GM19468 (cell line): ENCODE data around the gene USP40.

ENCODE experiments used
- ATAC-seq: cut with Tn5 transposase; IDR thresholded peaks from one replicate; pipeline ENCODE4 v1.9.1; 2021; ENCODE audit warnings: mild to moderate bottlenecking, moderate library complexity, moderate number of reproducible peaks; ENCODE audit not compliant: unreplicated experiment; ENCODE audit errors: extremely low read depth

Gene USP40

DNA sequence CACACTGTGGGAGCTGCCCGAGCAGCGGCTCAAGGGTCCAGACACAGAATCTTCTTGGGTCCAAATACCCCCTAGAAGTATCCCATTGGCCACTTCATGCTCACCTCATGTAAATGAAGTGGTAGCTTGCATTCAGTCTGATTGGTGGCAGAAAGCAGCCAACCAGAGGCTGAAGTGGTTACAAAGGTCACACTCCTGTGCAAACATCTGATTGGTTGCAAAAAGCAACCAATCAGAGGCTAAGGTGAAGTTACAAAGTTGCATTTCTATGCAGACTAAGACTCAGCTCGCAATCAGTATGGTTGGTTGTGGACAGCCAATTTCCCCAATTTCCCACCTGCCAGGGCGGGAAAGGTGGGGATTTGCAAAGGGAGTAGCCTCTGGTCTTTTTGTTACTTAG is 118.0 kb downstream of the USP40 start:
- ATAC-seq: no peak

- ATAC-seq: no peak
Observed at GRCh38 chr2:233448220-233448559, 118.4 kb downstream of the USP40 start.

GRCh38 chr2:233447506-233448219 is 118.9 kb downstream of the USP40 start:
- no peak for ATAC-seq

GRCh38 chr2:233446606-233447305 is 119.8 kb downstream of the USP40 start:
- ATAC-seq: no peak

- no peak for ATAC-seq
Observed at GRCh38 chr2:233446121-233446520, 120.5 kb downstream of the USP40 start.

DNA sequence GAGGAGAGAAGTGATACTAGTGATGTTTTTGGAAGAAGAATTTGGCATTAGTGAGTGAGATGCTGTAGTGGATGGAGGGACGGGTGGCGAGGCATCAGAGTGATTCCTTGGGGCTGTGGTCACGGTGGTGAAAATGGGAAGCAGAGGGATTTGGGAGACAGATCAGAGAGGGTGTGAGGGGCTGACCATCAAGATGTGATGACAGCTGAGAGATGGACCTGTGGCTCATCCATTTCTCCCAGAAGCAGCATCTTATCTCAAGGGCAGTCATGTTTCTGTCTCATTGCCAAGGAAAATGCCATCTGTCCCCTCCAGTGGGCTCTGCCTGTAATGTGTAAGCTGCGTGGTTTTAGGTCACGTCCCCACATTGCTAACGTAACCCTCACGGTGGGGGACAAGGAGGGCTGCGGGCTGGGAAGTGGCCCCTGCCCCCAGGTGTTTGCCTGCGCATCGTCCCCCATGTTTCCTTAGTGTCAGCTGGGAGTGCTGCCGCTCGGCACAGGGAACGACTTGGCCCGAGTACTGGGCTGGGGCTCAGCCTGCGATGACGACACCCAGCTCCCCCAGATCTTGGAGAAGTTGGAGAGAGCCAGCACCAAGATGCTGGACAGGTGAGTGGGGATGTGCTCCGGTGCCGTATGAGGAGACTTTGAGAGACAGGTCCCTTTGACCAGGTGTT is 121.3 kb downstream of the USP40 start:
- ATAC-seq: no peak

DNA sequence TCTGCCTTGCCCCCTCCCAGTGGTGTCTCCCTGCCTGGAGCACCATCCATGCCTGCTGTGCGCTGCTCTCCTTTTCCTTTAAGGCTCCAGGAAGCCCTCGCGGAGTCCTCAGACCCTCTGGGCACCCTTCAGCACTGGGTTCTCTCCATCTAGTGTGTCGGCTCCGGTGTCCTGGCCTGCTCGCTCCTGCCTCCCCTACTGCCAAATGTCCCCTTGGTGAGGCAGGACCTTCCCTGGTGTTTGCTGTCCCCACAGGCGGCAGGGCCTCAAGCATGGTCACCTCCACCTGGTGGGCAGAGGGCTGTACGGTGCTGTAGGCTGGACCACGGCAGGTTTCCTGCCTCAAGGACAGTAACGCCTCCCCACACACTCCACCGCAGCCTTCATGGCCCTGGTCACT is 122.1 kb downstream of the USP40 start:
- no peak for ATAC-seq

DNA sequence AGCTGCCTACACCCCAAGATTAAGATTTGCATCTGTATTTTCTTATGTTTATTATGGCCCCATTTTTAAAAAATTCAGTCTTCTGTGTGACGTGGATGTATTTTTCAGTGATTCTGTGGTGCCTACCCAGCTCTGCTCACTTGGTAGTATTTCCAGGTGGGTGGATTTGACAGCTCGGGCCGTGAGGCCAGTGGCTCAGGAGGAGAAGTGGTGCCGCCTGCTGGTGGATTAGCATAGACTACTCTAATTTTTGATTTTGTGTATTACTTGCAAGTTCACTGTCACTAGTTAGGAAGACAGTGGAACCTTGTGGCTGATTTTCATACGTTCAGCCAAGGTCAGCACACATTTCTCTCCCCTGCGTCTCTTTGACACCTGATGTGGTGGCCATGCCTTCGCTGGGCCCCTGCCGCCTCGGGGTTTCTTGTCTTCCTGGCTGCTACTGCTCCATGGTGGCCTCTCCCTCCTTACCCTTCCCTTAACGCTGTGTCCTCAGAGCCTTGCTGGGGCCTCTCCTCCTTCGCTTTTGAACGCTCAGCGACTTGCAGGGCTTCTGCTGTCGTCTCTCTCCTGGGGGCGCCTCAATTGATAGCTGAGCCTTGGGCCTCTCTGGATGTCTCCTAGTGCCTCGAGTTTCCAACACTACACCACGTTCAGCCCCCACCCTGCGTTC is 122.9 kb downstream of the USP40 start:
- ATAC-seq: no peak

DNA sequence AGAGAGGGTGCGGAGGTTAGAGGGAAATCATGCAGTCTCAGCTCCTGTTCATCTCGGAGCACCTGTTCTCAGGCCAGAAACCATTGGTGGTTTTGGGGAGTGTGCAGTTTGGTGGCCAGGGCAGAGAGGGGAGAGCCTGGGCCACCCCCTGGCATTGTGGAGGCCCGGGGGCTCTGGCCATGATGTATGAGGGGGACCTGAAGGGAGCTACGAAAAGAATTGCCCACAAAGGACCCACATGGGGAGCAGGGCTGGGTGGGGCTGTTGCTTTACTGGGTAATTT is 124.6 kb downstream of the USP40 start:
- ATAC-seq: no peak

DNA sequence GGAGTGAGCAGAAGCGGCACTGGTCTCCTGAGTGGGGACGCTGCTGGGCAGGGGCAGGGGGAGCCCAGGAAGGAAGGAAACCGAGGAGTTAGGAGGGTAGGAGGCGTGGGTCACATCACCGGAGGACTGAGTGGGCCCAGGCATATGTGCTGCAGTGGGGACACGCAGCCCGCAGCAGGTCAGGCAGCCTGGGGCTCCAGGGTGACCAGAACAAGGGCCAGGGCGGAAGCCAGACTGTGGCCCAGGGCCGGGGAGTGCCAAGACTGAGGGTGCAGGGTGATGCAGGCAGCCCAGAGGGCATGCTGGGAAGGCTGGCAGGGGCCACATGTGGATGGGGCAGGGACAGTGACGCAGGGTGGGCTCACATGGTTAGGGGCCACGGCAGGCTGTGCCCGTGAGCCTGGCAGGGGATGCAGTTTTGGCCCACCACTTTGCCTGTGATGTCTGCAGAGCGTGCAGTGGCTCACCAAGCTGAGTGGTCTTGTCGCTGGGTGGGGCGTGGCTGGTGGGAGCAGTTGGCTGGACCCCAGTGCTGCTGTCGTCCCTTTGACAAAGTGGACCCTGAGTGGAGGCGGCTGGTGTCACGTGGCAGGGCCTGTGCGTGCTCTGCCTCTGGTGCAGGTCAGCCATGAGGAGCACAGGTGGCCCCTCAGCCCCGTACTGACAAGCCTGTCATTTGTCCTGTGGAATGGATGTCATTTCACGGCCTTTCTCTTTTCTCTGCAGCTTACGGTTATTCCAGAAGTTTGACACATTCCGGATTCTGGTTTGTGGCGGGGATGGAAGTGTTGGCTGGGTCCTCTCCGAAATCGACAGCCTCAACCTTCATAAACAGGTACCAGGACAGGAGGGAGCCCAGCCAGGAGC is 125.2 kb downstream of the USP40 start:
- ATAC-seq: no peak

GRCh38 chr2:233440714-233441113 is 125.9 kb downstream of the USP40 start:
- no peak for ATAC-seq

DNA sequence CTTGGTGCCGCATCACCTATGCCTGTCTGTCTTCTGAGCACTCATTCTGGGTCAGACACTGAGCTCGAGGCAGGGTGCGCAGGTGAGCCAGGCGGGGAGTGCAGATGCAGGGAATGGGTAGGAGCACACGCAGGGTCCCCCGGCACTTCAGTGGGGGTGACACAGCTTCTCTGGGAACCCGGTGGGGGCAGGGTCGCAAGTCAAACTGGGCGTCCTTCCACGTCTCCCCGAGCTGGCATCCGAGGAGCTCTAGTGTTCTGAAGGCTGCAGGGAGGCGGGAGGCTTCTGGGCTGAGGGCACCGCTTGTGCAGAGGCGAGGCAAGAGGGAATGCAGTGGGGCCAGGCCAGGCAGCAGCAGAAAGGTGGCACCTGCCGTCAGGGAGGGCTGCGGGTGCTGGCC is 126.3 kb downstream of the USP40 start:
- no peak for ATAC-seq

DNA sequence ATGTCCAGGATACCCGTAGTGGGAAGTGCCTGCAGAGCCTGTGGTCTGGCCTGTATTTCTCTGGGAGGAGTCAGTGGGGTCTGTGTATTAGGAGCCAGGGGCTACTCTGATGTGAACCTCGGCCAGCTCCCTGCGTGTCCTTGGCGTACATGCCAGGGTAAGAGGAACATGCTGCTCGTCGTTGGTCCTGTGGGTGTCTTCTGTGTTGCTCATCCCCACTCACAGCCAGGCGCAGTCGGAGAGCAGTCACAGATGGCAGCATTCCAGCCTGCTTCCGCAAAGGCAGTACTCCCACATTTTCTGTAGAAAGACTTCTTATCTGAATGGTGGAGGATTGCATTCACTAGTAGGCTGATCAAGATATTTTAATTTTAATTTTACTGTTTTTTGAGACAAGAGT is 127.4 kb downstream of the USP40 start:
- no peak for ATAC-seq

DNA sequence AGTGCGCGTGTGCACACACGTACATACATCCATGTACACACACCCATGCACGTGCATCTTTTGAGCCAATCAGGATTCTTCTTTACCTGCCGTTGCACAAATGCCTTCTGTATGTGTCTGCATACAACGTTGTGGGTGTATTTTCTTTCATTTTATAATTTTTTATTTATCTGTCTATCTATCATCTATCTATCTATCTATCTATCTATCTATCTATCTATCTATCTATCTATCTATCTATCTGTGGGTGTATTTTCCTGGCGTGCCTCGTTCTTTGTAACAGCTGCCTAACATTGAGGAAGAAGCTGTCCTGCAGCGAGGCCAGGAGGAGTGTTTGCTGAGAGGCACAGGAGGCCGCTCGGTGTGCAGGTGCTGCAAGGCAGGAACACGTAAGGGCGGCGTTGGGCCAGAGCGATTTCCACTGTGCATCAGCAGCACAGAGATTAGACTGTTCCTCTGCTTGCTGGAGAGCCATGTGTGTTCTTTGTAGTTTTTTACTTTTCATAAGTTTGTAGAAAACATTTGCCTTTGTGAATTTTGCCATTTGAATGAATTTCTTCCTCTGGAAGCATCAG is 127.9 kb downstream of the USP40 start:
- ATAC-seq: no peak

DNA sequence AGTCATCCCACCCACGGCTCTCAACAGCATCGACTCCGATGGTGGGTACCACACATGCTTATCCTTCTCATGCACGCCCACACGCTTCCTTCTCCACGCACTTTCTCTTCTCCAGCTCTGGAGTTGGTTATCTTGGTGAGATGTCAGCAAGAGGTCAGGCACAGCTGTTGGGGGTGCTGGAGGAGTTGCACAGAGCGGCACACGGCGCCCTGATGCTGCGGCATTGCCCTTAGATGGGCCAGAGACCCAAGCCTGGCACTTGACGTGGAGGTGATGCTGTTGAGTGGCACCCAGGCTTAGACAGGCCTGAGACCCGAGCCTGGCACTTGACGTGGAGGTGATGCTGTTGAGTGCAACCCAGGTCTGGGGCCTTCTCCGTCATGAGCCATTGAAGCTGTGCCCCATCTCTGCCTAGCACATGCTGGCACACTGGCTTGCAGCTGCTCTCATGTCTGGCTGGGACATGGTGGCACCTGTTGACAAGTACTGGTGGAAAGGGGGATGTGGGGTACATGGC is 129.1 kb downstream of the USP40 start:
- no peak for ATAC-seq

GRCh38 chr2:233436691-233437438 is 129.7 kb downstream of the USP40 start:
- ATAC-seq: no peak

- no peak for ATAC-seq
Observed at GRCh38 chr2:233436191-233436581, 130.4 kb downstream of the USP40 start.

GRCh38 chr2:233435436-233436190 is 131.0 kb downstream of the USP40 start:
- ATAC-seq: no peak
